ENCODE data around the gene MARCKSL1. TPM values are rescaled to one million over a fixed set of nuclear protein-coding genes. Genes with fewer than 3 reads are reported as not detected.
"Not testable (repeated sequence)": the region's sequence is repeated elsewhere in the genome, so short reads cannot be mapped to it uniquely, and the experiment has no call there.

The MARCKSL1 gene
- total and polyA plus RNA-seq, 4 donors: 4.7 to 34.7 (median 20.6) TPM

GRCh38 chr1:32291708-32292538 lies 44.1 kb downstream of the MARCKSL1 start, which contains the start of gene HDAC1:
Gene HDAC1, plus strand, starts transcription at chr1:32292083. Its CDS starts 87 bp downstream, at chr1:32292170.
- H3K36me3 ChIP-seq (ENCODE audit: control insufficient read depth in 1 of 2, insufficient read depth in 2 of 2, low read length in 1 of 2): no peaks in the 10 kb centered on the region
- DNase-seq (peak; percentile 97), ATAC-seq (ENCODE audit: low FRiP score) (peak; percentile 96)
- intact Hi-C loops (cut with DNase I): no loop called here
- no peaks in the 10 kb centered on the region for H3K4me1 ChIP-seq (ENCODE audit: control insufficient read depth in 1 of 2, insufficient read depth in 2 of 2, low read length in 2 of 2)
- peak within 1 kb of the TSS; percentile 44 to 51 for H3K4me3 ChIP-seq (ENCODE audit: low read length in 2 of 2)
- no peaks in the 10 kb centered on the region for H3K27me3 ChIP-seq (ENCODE audit: control insufficient read depth in 1 of 2, insufficient read depth in 2 of 2, low read length in 1 of 2)
- peak within 1 kb of the TSS in 1 of 2 donors; percentile 60 for H3K27ac ChIP-seq (ENCODE audit: low read depth in 1 of 2, low read length in 2 of 2)
- 0 to 1% methylated on average over 64 to 67 of the region's 67 CpGs for WGBS, 2 donors
- H3K9me3 ChIP-seq (ENCODE audit: control insufficient read depth, low read length): no peaks in the 10 kb centered on the region

- intact Hi-C loops (cut with DNase I): no loop called here
Observed at GRCh38 chr1:32291145-32291707, 44.8 kb downstream of the MARCKSL1 start.

GRCh38 chr1:32289256-32289655 lies 46.8 kb downstream of the MARCKSL1 start:
- no peak overlapping the region for H3K4me3 ChIP-seq (ENCODE audit: low read length in 2 of 2)
- no peak for ATAC-seq (ENCODE audit: low FRiP score)
- no peak for DNase-seq
- H3K9me3 ChIP-seq (ENCODE audit: control insufficient read depth, low read length): no peaks in the 10 kb centered on the region
- no peaks in the 10 kb centered on the region for H3K4me1 ChIP-seq (ENCODE audit: control insufficient read depth in 1 of 2, insufficient read depth in 2 of 2, low read length in 2 of 2)
- intact Hi-C loops (cut with DNase I): no loop called here
- H3K36me3 ChIP-seq (ENCODE audit: control insufficient read depth in 1 of 2, insufficient read depth in 2 of 2, low read length in 1 of 2): no peaks in the 10 kb centered on the region
- 93 to 96% methylated on average over 7 of the region's 7 CpGs for WGBS, 2 donors
- H3K27me3 ChIP-seq (ENCODE audit: control insufficient read depth in 1 of 2, insufficient read depth in 2 of 2, low read length in 1 of 2): no peaks in the 10 kb centered on the region
- H3K27ac ChIP-seq (ENCODE audit: low read depth in 1 of 2, low read length in 2 of 2): no peak overlapping the region

More at GRCh38 chr1:32291145-32291707, 44.8 kb downstream of the MARCKSL1 start:
- H3K9me3 ChIP-seq (ENCODE audit: control insufficient read depth, low read length): no peaks in the 10 kb centered on the region
- no peaks in the 10 kb centered on the region for H3K27me3 ChIP-seq (ENCODE audit: control insufficient read depth in 1 of 2, insufficient read depth in 2 of 2, low read length in 1 of 2)
- ATAC-seq (ENCODE audit: low FRiP score): no peak
- WGBS, 2 donors: 65 to 70% methylated on average over 10 of the region's 10 CpGs
- peak overlapping the region; percentile 44 to 51 for H3K4me3 ChIP-seq (ENCODE audit: low read length in 2 of 2)
- no peaks in the 10 kb centered on the region for H3K4me1 ChIP-seq (ENCODE audit: control insufficient read depth in 1 of 2, insufficient read depth in 2 of 2, low read length in 2 of 2)
- peak overlapping the region in 1 of 2 donors; percentile 60 for H3K27ac ChIP-seq (ENCODE audit: low read depth in 1 of 2, low read length in 2 of 2)
- no peaks in the 10 kb centered on the region for H3K36me3 ChIP-seq (ENCODE audit: control insufficient read depth in 1 of 2, insufficient read depth in 2 of 2, low read length in 1 of 2)
- DNase-seq: no peak

GRCh38 chr1:32286763-32287162 lies 49.3 kb downstream of the MARCKSL1 start:
- Histone ChIP-seq H3K36me3 (ENCODE audit: control insufficient read depth in 1 of 2, insufficient read depth in 2 of 2, low read length in 1 of 2) (no peaks in the 10 kb centered on the region), H3K27ac (ENCODE audit: low read depth in 1 of 2, low read length in 2 of 2) (no peak overlapping the region), H3K4me3 (ENCODE audit: low read length in 2 of 2) (no peak overlapping the region), H3K9me3 (ENCODE audit: control insufficient read depth, low read length) (no peaks in the 10 kb centered on the region), H3K27me3 (ENCODE audit: control insufficient read depth in 1 of 2, insufficient read depth in 2 of 2, low read length in 1 of 2) (no peaks in the 10 kb centered on the region), H3K4me1 (ENCODE audit: control insufficient read depth in 1 of 2, insufficient read depth in 2 of 2, low read length in 2 of 2) (no peaks in the 10 kb centered on the region)
- WGBS, 2 donors: 97 to 100% methylated on average over 4 of the region's 4 CpGs
- DNase-seq (no peak), ATAC-seq (ENCODE audit: low FRiP score) (no peak)
- intact Hi-C loops (cut with DNase I): no loop called here

- no peak overlapping the region for H3K4me3 ChIP-seq (ENCODE audit: low read length in 2 of 2)
- H3K27ac ChIP-seq (ENCODE audit: low read depth in 1 of 2, low read length in 2 of 2): no peak overlapping the region
- intact Hi-C loops (cut with DNase I): no loop called here
- H3K27me3 ChIP-seq (ENCODE audit: control insufficient read depth in 1 of 2, insufficient read depth in 2 of 2, low read length in 1 of 2): no peaks in the 10 kb centered on the region
- WGBS, 2 donors: 95 to 96% methylated on average over 3 of the region's 3 CpGs
- ATAC-seq (ENCODE audit: low FRiP score): no peak
- no peaks in the 10 kb centered on the region for H3K36me3 ChIP-seq (ENCODE audit: control insufficient read depth in 1 of 2, insufficient read depth in 2 of 2, low read length in 1 of 2)
- H3K9me3 ChIP-seq (ENCODE audit: control insufficient read depth, low read length): no peaks in the 10 kb centered on the region
- H3K4me1 ChIP-seq (ENCODE audit: control insufficient read depth in 1 of 2, insufficient read depth in 2 of 2, low read length in 2 of 2): no peaks in the 10 kb centered on the region
- no peak for DNase-seq
Observed at GRCh38 chr1:32285658-32286057, 50.4 kb downstream of the MARCKSL1 start.

GRCh38 chr1:32284777-32285176 lies 51.3 kb downstream of the MARCKSL1 start:
- H3K9me3 ChIP-seq (ENCODE audit: control insufficient read depth, low read length); H3K27me3 ChIP-seq (ENCODE audit: control insufficient read depth in 1 of 2, insufficient read depth in 2 of 2, low read length in 1 of 2); H3K4me1 ChIP-seq (ENCODE audit: control insufficient read depth in 1 of 2, insufficient read depth in 2 of 2, low read length in 2 of 2); H3K36me3 ChIP-seq (ENCODE audit: control insufficient read depth in 1 of 2, insufficient read depth in 2 of 2, low read length in 1 of 2); DNase-seq; intact Hi-C loops (cut with DNase I); ATAC-seq (ENCODE audit: low FRiP score); H3K4me3 ChIP-seq (ENCODE audit: low read length in 2 of 2); H3K27ac ChIP-seq (ENCODE audit: low read depth in 1 of 2, low read length in 2 of 2): not testable (repeated sequence)
- 92% methylated on average over 7 to 8 of the region's 8 CpGs for WGBS, 2 donors

Other genes with a start within 250 kb of the MARCKSL1 start
- gene KPNA6, start 228.2 kb downstream of the MARCKSL1 start, total RNA-seq: 10 to 100 TPM; 58.4 to 66.2 TPM
- 10 to 100 TPM in 1 of 2 donors, 1 to 10 TPM in 1; 8.8 to 11.0 TPM for gene KPNA6, start 228.2 kb downstream of the MARCKSL1 start, polyA plus RNA-seq
- 10 to 100 TPM; 46.7 to 55.5 TPM for gene TXLNA, start 156.6 kb downstream of the MARCKSL1 start, total RNA-seq
- gene TXLNA, start 156.6 kb downstream of the MARCKSL1 start, polyA plus RNA-seq: 10 to 100 TPM; 14.3 to 23.9 TPM
- gene CCDC28B, start 135.6 kb downstream of the MARCKSL1 start, total RNA-seq: 1 to 10 TPM; 4.8 to 7.1 TPM
- 10 to 100 TPM in 1 of 2 donors, 1 to 10 TPM in 1; 2.8 to 10.5 TPM for gene CCDC28B, start 135.6 kb downstream of the MARCKSL1 start, polyA plus RNA-seq
- 1 to 10 TPM in 1 of 2 donors, under 1 TPM in 1; 0.62 to 1.4 TPM for gene IQCC, start 130.6 kb downstream of the MARCKSL1 start, total RNA-seq
- gene IQCC, start 130.6 kb downstream of the MARCKSL1 start, polyA plus RNA-seq: 1 to 10 TPM in 1 of 2 donors, under 1 TPM in 1; 0.50 to 2.4 TPM
- not detected for gene DCDC2B, start 127.1 kb downstream of the MARCKSL1 start, total RNA-seq
- gene DCDC2B, start 127.1 kb downstream of the MARCKSL1 start, polyA plus RNA-seq: not detected
- gene TMEM234, start 113.9 kb downstream of the MARCKSL1 start, total RNA-seq: 10 to 100 TPM; 18.0 to 24.3 TPM
- gene TMEM234, start 113.9 kb downstream of the MARCKSL1 start, polyA plus RNA-seq: 10 to 100 TPM; 10.4 to 21.0 TPM
- 100 to 1,000 TPM; 102 to 108 TPM for gene EIF3I, start 113.8 kb downstream of the MARCKSL1 start, total RNA-seq
- gene EIF3I, start 113.8 kb downstream of the MARCKSL1 start, polyA plus RNA-seq: 100 to 1,000 TPM; 127 to 141 TPM
- gene FAM167B, start 89.0 kb downstream of the MARCKSL1 start, total RNA-seq: 10 to 100 TPM in 1 of 2 donors, 1 to 10 TPM in 1; 9.6 to 11.8 TPM
- 1 to 10 TPM; 3.6 to 3.8 TPM for gene FAM167B, start 89.0 kb downstream of the MARCKSL1 start, polyA plus RNA-seq
- gene LCK, start 85.0 kb downstream of the MARCKSL1 start, total RNA-seq: 1 to 10 TPM; 2.4 to 4.6 TPM
- 1 to 10 TPM in 1 of 2 donors, under 1 TPM in 1; 0.18 to 1.6 TPM for gene LCK, start 85.0 kb downstream of the MARCKSL1 start, polyA plus RNA-seq
- gene HDAC1, start 44.1 kb downstream of the MARCKSL1 start, total RNA-seq: 10 to 100 TPM; 47.9 to 55.5 TPM
- gene HDAC1, start 44.1 kb downstream of the MARCKSL1 start, polyA plus RNA-seq: 10 to 100 TPM; 37.2 to 65.5 TPM
- gene FAM229A, start 26.3 kb upstream of the MARCKSL1 start, total RNA-seq: 10 to 100 TPM in 1 of 2 donors, 1 to 10 TPM in 1; 6.5 to 11.7 TPM
- gene FAM229A, start 26.3 kb upstream of the MARCKSL1 start, polyA plus RNA-seq: 10 to 100 TPM in 1 of 2 donors, 1 to 10 TPM in 1; 2.3 to 40.1 TPM
- gene TSSK3, start 26.3 kb upstream of the MARCKSL1 start, total RNA-seq: 1 to 10 TPM; 1.7 to 2.2 TPM
- under 1 TPM in 1 of 2 donors, not detected in 1; 0.41 TPM for gene TSSK3, start 26.3 kb upstream of the MARCKSL1 start, polyA plus RNA-seq
- 10 to 100 TPM; 55.2 to 62.8 TPM for gene BSDC1, start 58.2 kb upstream of the MARCKSL1 start, total RNA-seq
- gene BSDC1, start 58.2 kb upstream of the MARCKSL1 start, polyA plus RNA-seq: 10 to 100 TPM; 26.4 to 42.9 TPM
- under 1 TPM in 1 of 2 donors, not detected in 1; 0.03 TPM for gene ZBTB8B, start 128.8 kb upstream of the MARCKSL1 start, total RNA-seq
- not detected for gene ZBTB8B, start 128.8 kb upstream of the MARCKSL1 start, polyA plus RNA-seq
- gene ZBTB8A, start 203.2 kb upstream of the MARCKSL1 start, total RNA-seq: 10 to 100 TPM in 1 of 2 donors, 1 to 10 TPM in 1; 7.6 to 10.4 TPM
- 1 to 10 TPM; 1.9 to 3.0 TPM for gene ZBTB8A, start 203.2 kb upstream of the MARCKSL1 start, polyA plus RNA-seq

All from aorta (tissue), 5 donors.